SK-N-SH (cell line): Measurements from ENCODE around the gene SLC23A3.

Experiments used
- EP300 ChIP-seq, 2 experiments: IDR thresholded peaks; 2 replicates each; pipeline versions ENCODE4 v1.4.0 to v1.6.1; 2012; ENCODE audit warnings: borderline replicate concordance in 1 of 2, low read depth in 1 of 2, low read length in 1 of 2
- JUND ChIP-seq: IDR thresholded peaks from 2 replicates; pipeline ENCODE4 v1.4.0; 2012
- SMC3 ChIP-seq: IDR thresholded peaks from 2 replicates; pipeline ENCODE4 v1.6.1; 2012; ENCODE audit warnings: low read depth, low read length, improper control_type of control experiment
- TAF1 ChIP-seq: IDR thresholded peaks from 2 replicates; pipeline ENCODE4 v1.6.1; 2012; ENCODE audit warnings: low read depth, mild to moderate bottlenecking, low read length, moderate library complexity, borderline replicate concordance
- TEAD4 ChIP-seq: IDR thresholded peaks from 2 replicates; pipeline ENCODE4 v1.4.0; 2012; ENCODE audit warnings: mild to moderate bottlenecking, borderline replicate concordance; ENCODE audit not compliant: insufficient read depth
- TF ChIP-seq, protein P1 (sequence below): fragments of 200-600 bp; sonication (generic); IDR thresholded peaks from 2 replicates; pipeline ENCODE4 v1.6.1; 2017; ENCODE audit warnings: antibody characterized with exemption, mild to moderate bottlenecking, moderate library complexity
- TF ChIP-seq, protein P2 (sequence below): fragments of 150-350 bp; IDR thresholded peaks from 2 replicates; pipeline ENCODE4 v1.6.1; 2016; ENCODE audit warnings: mild to moderate bottlenecking, low read depth, low read length

DNA sequence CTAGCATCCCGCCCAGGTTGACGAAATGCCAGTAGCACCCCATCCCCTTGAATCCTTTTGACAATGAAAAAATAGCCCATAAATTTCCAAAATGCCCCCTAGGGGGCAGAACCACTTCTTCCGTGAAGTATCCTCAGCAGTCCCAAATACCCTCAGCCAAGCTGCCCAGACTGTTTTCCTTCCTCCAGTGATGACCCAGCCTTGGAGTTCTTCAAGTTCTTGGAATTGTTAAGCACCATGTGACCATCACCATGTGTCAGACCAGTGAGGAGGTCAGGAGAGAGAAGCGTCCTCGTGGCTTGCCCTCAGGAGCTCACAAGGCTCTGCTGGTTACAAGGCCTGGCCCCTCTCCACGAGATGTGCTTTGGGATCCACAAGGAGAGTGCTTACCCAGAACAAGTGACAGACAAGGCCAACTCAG is 1.4 kb upstream of the SLC23A3 start:
- TF ChIP-seq, protein P1, sequence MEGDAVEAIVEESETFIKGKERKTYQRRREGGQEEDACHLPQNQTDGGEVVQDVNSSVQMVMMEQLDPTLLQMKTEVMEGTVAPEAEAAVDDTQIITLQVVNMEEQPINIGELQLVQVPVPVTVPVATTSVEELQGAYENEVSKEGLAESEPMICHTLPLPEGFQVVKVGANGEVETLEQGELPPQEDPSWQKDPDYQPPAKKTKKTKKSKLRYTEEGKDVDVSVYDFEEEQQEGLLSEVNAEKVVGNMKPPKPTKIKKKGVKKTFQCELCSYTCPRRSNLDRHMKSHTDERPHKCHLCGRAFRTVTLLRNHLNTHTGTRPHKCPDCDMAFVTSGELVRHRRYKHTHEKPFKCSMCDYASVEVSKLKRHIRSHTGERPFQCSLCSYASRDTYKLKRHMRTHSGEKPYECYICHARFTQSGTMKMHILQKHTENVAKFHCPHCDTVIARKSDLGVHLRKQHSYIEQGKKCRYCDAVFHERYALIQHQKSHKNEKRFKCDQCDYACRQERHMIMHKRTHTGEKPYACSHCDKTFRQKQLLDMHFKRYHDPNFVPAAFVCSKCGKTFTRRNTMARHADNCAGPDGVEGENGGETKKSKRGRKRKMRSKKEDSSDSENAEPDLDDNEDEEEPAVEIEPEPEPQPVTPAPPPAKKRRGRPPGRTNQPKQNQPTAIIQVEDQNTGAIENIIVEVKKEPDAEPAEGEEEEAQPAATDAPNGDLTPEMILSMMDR = peak; percentile 81
- TF ChIP-seq EP300 (IDR thresholded peaks at IDR 0.05; ENCODE audit: borderline replicate concordance in 1 of 2, low read depth in 1 of 2, low read length in 1 of 2) (no peak), SMC3 (peak; percentile 36), TEAD4 (no peak), TAF1 (no peak), JUND (no peak)
- TF ChIP-seq, protein P2, sequence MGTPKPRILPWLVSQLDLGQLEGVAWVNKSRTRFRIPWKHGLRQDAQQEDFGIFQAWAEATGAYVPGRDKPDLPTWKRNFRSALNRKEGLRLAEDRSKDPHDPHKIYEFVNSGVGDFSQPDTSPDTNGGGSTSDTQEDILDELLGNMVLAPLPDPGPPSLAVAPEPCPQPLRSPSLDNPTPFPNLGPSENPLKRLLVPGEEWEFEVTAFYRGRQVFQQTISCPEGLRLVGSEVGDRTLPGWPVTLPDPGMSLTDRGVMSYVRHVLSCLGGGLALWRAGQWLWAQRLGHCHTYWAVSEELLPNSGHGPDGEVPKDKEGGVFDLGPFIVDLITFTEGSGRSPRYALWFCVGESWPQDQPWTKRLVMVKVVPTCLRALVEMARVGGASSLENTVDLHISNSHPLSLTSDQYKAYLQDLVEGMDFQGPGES = no peak
